H1 (cell line): ENCODE results near the gene PTPN18.

ENCODE experiments used
- CTCF ChIP-seq, 3 experiments: IDR thresholded peaks; 1 replicate in 2 of 3; 2 replicates in 1 of 3; pipeline versions ENCODE4 v1.5.1 to v1.6.1; 2011; ENCODE audit warnings: low read length in 3 of 3, mild to moderate bottlenecking in 3 of 3, inconsistent platforms in 2 of 3, low read depth in 1 of 3, moderate library complexity in 1 of 3; ENCODE audit not compliant: insufficient read depth in 1 of 3; ENCODE audit errors: control extremely low read depth in 1 of 3
- POLR2A ChIP-seq, 2 experiments: IDR thresholded peaks; 1 replicate in 1 of 2; 2 replicates in 1 of 2; pipeline ENCODE4 v1.6.1; 2011; ENCODE audit warnings: low read depth in 2 of 2, low read length in 2 of 2, mild to moderate bottlenecking in 2 of 2; ENCODE audit errors: control extremely low read depth in 1 of 2

- TF ChIP-seq POLR2A (IDR thresholded peaks at IDR 0.05; ENCODE audit: control extremely low read depth in 1 of 2, low read depth in 2 of 2, low read length in 2 of 2) = no peak
- TF ChIP-seq CTCF (IDR thresholded peaks at IDR 0.05; ENCODE audit: control extremely low read depth in 1 of 3, insufficient read depth in 1 of 3, low read depth in 1 of 3, low read length in 3 of 3) = no peak
Observed at GRCh38 chr2:130354139-130354428, 1.8 kb upstream of the PTPN18 start.
